NCI-H2107 (cell line): ENCODE data around the gene USP10.

Experiments
- DNase-seq: peaks from one replicate; lab custom pipeline; 2025; lab: John Stamatoyannopoulos, UW

The USP10 gene

DNA sequence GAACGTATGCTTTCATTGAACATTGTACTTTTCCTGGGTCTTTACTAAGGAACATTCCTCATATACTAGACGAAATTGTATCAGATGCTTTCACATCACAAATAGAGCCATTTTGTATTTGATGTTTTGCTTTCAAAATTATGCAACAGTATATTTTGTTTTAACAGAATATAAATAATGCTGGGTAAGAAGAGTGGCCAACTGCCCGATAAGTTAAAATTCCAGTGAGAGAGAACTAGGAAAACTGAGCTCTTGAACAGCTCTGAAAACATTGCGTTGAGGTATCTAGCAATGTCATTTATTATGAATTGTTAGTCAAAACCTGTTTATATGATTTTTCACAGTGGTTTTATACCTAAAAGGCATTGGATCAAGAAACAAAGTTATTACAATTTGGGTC lies 50.8 kb downstream of the USP10 start:
- DNase-seq, result no peak

DNA sequence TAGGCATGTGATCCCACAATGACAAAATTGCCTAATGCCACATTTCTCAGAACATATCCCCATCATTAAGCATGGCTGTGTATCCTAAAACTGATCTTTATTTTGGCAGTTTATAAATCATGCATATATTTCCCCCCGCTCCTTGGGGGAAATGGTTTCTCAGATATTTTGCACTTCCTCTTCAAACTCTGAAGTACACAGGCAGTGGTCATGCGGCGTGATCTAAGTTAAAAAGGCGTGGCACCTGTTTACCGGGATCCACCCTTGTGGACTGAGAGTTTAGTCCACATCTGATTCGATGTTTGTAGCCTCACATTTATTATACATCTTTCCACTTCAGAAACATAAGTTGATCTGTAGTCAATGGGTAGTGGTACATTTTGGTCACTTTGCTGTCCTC lies 51.4 kb downstream of the USP10 start:
- no peak for DNase-seq

DNA sequence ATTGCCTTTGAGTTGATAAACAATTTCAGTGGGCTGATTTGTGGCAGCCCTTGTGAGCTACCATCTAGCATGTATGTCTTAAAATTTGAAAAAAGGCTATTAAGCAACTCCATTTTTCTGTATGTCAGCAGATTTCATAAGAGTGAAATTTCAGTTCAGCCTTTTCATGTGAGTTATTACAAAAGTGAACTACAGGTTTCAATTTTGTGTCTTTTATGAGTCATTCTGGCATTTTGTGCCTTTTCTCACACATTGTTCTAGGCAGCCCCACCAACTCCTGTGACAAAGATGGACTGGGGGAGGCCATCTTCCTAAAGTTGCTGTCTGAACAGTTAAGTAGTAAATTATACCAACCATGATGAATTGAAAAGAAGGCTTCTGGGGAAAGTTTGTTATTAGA lies 52.1 kb downstream of the USP10 start:
- DNase-seq, result no peak

DNA sequence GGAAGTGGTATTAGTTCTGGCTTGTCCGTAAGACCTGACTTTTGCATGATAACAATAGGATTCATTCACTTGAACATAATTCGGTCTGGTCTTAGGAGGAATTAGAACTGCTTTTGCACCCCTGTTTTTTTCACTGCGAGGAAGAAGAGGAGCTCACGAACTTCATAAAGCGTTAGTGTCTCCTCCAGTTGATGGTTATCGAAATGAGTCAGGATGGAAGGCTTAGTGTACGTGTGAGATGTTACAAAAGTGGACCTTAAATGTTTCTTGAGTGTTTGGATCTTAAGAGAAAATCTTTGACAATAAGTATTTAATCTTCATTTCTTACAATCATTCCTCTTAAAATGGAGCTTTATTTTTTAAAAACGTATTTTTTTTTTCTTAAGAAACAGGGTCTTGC lies 52.8 kb downstream of the USP10 start:
- DNase-seq, result no peak

DNA sequence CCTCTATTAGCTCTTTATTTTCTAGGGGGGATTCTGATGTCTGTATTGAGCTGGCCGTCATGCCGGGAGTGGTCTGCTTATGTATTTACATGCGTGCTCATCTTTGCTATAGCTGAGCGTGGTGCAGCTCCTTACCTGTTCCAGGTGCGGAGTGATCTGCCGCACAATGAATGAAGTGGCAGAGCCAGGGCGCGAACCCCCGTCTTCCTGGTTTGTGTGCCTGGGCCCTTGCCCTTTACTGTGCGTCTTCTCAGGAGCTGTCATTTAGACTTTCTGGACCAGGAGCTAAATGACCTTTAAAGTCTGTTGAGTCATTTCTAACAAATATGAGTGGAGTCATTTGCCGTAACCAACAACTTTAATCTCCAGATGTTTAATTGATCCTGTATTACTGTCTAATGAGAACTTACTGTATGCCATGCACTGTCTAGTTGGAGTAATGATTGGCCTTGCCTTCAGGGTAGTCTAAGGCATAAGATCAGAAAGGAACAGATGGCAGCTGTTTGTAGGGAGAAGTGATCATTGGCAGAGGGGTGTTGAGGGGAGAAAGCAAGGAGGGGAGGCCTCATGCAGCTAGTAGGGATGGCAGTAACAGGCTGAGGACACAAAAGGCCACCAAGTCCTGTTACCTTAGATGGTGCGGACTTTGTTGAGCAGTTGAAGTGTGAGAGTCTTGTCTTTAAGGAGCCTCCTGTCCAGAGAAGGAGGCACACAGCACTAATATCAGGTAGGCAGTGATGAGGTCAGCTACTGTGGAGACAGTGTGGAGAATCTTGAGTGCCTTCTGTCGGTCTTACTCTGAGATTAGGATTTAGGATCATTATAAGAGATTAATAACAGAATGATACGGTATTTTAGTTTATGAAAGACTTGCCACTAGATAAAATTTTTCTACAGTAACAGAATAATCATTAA lies 53.9 kb downstream of the USP10 start:
- no peak for DNase-seq

DNA sequence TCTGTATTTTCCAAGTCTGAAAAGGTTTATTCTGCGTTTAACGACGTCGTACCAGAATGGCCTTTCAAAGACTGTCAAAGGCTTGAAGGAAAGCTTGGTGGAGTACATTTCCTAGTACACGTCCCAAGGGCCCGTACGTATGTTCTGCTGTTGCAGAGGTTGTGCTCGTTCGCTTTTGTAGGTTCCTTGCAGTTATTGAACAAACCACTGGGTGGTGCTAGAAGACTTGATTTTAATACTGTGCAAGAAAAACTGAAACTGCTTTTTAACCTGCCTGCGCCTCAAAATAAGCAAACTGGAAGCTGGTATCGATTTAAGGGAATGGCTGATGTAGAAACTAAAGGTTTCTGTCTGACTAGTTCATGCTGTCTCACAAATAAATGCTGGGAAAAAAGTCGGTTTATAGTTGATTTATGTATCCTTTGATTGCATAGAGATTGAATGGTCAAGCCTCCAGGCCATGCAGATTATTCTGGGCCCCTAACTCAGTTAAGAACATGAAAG lies 54.6 kb downstream of the USP10 start:
- peak; percentile 81 for DNase-seq

DNA sequence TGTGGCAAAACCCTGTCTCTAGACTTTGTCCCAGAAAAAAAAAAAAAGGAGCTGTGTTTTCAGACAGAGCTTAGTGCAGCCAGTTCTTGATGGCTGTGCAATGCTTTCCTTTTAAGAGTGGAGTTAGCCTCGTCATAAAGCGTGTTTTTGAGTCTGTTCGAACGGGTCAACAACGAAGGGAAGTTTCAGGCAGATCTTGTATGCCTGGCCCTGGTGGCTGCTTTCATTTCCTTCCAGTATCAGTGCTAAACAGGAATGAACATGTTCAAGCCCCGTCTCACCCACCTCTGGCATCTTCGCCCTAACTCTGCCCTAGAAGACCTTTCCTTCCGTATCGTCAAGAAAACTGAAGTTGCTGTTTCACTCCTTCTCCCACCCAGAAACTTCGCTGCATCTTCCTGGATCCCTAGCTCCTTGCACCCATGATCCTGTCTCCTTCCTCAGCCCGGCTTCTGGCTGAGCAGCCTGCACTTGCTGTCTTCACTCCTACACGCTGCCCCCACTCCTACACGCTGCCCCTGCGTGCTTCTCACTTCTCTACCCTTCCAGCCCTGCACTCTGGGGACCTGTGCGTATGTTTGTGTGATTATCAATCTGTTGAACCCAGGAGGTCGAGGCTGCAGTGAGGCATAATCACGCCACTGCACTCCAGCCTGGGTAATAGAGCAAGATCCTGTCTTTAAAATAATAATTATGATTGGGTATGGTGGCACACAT lies 55.3 kb downstream of the USP10 start:
- no peak for DNase-seq

DNA sequence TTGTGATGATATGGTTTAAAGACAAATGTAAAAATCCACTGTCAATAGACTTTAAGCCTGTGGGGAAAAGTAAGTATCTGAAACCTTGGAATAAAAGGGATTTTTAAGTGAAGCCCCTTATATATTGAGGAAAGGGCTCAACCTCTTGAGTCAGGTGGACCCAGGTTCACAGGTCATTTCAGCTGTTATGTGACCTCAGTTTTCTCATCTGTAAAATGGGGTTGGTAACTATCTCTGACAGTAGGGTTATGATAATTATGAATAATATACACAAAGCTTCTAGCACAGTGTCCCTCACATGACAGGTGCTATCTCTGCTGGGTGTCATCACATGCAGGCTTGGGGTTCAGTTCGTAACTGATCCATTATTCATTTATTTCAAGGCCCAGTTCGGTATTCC lies 57.0 kb downstream of the USP10 start:
- DNase-seq, result no peak

DNA sequence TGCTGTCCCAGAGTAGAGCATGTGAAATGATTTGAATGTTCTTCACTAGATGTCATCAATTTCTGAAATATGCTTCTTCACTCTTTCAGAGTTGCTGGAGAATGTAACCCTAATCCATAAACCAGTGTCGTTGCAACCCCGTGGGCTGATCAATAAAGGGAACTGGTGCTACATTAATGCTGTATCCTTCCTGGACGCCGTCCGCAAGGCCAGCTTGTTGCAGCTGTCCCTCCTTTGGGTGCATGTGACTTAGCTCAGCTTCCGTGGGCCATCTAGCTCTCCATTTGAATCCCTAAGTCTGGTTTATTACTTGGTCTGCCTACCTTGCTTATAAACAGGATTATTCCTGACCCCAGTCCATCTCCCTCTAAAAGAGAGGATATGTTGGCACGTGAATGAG lies 58.8 kb downstream of the USP10 start:
- DNase-seq, result no peak

DNA sequence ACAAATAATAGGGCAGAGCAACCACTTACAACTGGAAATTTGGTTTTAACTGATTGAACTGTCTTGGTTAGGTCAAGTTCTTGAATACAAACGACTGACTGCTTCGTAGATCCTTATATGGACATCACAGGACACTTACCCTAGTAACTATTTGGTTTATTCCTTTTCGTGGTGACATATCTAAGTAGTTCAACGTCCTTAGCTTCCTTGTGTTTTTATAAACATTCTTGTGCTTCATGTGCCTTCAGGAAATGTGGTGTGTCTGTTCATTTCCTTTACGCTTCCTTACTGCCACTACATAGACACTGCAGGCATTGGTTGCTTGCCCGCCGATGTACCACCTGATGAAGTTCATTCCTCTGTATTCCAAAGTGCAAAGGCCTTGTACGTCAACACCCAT lies 59.3 kb downstream of the USP10 start:
- DNase-seq, result no peak

DNA sequence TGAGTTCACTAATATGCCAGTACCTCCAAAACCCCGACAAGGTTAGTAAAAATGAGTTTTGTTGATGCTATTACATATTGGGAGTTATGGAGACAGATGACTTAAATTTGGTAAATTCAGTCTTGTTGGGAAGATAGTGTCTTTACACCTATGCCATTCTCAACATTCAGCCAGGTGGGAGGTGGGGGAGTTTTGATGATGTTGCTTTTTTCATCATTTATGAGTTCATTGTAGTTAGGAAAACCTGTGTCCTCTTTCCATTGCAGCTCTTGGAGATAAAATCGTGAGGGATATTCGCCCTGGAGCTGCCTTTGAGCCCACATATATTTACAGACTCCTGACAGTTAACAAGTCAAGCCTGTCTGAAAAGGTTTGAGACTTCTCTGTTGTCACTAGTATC lies 60.1 kb downstream of the USP10 start:
- DNase-seq, result no peak

DNA sequence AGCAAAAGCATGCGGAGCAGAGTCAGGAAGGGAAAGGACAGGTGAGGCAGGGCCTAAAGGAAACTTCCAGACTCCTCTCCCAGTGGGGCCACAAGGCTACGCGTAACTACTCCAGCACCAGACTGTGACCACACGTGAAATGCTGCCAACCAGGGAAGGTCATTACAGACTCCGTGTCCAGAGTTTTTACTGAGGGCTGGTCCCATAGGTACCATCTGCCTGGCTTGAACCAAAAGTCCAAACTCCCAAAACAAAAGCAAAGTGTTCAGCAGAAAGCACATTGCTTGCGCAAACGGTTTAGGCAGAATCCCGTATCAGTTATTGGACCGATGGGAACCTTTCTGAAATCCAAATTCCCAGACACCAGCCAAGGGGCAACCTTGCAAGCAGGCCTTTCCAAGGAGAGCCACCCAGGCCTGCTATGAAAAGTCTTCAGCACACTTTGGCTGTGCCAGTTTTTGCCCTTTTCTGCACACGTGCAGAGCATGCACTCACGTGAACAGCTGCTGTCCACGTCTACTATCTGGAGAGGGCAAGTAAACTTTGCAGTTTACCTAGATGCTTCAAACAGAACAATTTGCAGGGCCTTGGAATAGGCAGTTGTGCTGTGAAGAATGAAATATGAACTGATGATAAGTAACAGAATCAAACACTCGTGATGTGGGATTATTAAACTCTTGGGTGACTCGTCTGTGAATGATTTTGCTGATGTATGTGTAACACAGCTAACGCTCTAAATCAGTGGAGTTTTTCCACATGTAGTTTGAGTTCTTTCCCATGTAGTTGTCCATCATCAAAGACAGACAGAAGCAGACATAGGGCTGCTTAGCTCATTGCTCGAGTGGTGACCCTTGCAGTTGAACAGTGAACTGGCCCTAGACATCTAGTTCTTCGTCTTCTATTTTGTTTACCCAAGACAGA lies 61.9 kb downstream of the USP10 start:
- no peak for DNase-seq

DNA sequence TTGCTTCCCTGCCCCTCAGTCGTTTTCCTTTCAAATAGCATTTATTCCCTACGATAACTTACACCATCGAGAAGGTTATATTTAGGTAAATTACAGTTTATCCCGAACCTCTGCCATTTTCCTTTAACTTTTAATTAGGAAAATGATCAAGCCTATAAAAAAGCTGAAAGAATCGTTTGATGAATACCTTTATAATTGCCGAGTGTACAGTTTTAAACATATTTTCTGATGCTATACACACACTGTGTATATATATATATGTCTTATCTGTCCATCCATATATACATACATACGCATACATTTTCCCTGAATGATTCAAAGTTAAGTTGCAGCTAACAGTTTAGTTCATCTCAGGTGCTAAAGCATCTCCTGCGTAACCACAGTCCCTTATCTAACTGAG lies 63.4 kb downstream of the USP10 start:
- no peak for DNase-seq

DNA sequence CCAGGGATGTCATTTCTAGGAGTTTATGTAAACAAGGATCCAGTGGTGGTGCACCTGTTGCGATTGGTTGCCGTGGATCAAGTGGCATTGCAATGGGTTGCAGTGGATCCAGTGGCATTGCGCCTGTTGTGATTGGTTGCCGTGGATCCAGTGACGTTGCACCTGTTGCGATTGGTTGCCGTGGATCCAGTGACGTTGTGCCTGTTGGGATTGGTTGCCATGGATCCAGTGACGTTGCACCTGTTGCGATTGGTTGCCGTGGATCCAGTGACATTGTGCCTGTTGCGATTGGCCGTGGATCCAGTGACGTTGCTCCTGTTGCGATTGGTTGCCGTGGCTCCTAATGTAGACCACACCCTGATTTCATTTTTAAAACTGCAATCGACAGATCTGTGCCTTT lies 63.8 kb downstream of the USP10 start:
- no peak for DNase-seq

DNA sequence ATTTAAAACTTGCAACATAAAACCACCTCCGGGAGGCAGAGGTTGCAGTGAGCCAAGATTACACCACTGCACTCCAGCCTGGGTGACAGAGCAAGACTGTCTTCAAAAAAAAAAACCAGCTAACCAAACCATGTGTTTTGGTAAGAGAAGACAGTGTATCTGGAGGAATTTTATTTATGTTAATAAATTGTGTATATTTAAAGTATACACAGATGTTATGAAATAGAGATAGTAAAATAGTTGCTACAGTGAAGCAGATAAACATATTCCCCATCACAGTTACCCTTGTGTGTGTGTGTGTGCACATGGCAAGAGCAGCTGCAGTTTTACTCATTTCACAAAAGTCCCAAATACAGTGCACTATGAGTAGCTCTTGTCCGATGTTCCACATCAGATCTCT lies 65.2 kb downstream of the USP10 start:
- DNase-seq, result no peak

DNA sequence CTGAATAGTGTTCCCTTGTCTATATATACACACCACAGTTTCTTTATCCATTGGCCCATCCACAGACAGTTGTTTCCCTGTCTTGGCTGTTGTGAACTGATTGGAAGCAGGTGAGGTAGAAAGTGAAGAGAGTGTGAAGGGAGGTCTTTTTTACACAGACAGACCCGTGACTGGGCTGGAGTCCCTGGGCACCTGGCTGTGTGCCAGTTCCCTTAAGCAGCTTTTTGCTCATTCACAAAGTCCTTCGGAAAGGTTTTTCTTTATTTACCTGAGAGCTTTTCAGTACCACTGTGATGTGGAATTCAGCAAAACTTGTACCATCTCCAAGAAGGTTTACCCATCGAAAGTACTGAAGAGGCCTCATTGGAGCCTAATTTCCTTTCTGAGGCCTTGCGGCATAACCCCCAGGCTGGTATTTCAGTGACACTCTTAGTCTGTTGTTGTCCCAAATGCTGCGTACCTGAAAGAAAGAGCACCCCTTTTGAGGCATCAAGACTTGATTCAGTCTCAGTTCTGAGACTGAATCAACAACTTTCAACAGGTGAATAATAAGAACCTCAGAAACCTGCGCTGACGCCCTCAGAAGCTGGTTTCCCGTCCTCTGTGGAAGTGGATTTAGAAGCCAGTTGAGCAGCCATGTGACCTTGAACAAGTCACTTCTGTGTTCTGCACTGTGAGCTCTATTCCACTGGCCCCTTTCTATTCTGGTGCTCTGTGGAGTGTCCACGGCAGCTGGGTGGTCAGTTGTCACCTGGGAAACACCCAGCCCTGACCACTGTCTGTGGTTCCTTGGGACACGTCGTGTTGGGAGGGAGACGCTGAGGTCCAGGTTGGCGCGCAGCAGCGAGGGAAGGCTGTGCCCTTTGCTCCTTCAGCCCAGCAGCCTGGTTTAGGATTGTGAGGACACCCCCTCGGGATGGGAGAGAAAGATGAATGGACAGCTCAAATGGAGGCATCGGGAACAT lies 66.1 kb downstream of the USP10 start:
- DNase-seq, result no peak

DNA sequence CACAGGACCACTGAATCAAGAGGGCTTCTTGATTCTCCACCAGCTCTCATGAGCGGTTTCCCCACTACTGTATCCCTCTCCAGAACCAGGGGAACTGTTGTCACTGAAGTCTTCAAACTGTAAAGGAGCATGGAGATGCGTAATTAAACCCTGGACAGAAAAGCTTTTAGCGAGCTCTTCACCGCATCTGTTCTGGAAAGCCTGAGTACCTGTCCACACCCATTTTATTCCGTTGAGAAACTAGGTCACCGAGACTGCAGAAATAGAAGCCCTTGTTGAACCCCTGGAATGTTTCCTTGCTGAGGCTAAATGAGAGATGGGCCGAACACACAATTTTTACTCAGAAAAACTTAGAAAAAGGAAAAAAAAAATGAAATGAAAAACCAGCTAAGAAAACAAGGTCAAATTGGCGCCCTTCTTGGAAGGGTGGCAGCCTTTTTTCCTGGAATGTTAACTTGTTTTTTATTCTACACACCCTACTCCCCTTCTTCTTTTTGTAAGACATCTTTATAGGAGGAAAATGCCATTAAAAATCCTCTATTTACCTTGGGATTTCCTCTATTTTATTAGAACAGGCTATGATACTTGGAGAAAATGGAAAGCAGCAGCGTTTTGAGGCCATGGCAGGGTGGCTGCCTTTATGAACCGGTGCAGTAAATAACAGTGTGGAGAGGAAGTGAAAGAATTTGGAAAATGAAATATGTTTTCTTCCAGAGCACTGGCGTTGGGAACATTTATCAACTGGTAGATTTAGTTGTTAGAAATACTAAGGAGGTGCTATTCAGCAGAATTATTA lies 67.4 kb downstream of the USP10 start:
- DNase-seq, result no peak

DNA sequence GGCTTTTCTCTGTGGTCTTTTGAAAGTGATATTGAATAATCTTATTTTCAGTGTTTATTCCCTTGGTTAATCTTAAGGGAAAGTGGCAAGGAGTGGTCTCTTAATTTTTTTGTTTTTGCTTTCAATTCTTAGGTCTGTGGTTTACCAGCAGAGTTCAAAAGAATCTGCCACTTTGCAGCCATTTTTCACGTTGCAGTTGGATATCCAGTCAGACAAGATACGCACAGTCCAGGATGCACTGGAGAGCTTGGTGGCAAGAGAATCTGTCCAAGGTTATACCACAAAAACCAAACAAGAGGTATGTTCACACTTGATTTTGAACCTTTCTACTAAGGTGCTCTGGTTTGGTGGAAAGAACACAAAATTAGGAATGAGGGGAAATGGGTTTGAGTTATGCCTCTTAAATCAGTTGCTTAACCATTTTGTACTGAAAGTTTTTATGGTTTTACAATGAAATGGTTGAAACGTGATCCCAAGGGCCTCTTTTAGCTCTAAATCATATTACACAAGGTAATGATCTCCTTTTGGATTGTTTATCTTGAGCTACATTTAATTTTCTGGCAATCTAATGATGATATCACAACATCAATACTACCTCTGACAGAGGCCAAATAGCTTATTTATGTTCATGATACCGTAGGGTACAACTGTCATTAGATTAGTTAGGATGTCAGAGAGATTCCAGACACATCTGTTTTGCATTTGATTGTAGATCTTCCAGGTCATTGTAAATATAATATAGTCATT lies 68.4 kb downstream of the USP10 start:
- no peak for DNase-seq

DNA sequence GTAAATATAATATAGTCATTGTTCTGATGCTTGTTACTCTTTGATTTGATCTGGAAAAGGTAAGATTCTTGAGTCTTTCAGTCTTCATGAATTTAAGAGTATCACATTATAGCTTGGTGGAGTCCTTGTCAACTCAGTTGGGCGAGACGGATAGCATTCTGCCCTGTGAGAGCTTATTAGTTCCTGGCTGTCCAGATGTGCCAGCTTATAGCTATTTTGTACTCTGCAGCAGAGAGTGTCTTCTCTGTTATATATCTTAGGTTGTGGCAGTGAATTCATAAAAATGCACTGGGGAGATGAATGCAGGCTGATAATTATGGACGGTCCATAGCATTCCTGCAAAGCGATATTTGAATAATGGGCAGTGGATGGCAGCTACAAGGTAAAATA lies 69.0 kb downstream of the USP10 start:
- no peak for DNase-seq

DNA sequence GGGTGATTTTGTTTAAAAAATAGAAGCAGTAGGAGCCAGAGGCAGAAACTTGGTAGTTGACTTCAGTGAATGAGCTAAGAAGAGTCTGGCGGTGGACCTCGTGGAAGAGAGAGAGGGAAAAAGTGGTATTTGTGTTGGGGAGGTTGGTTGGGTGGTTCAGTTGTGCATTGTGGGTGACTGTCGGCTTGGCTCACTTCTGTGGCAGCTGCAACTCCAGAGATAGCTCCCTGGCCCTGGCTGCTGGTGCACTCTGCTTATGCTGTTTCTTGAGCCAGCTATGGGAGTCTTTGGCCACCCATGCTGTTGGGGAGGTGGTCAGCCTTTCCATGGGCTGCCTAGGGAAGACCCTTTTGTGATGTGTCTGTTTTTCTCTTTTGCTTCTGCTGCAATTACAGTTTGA lies 69.6 kb downstream of the USP10 start:
- DNase-seq, result no peak
